Thoracic aorta (tissue), 2 donors: ENCODE measurements around the gene ABI2. TPM values are rescaled to one million over a fixed set of nuclear protein-coding genes. Genes with fewer than 3 reads are reported as not detected.
"Not testable (repeated sequence)": the region's sequence is repeated elsewhere in the genome, so short reads cannot be mapped to it uniquely, and the experiment has no call there.

Source experiments
- ATAC-seq: fragments of 150-250 bp; one replicate; pipeline ENCODE4 v1.8.0; 2017; ENCODE audit warnings: low read depth; ENCODE audit not compliant: insufficient number of reproducible peaks, low FRiP score
- DNase-seq: peaks from one replicate; pipeline ENCODE4 v3.0.0-alpha.2; 2020; ENCODE audit warnings: low spot score
- H3K27ac ChIP-seq, 2 donors: fragments of 200-600 bp; sonication (generic); 1 replicate in 1 of 2; 2 replicates in 1 of 2; pipeline ENCODE4 v1.5.1; 2016; ENCODE audit warnings: mild to moderate bottlenecking in 2 of 2, moderate library complexity in 2 of 2
- H3K27me3 ChIP-seq: fragments of 200-600 bp; sonication (generic); replicated peaks from 2 replicates; pipeline ENCODE4 v1.6.0; 2016; ENCODE audit warnings: mild to moderate bottlenecking; ENCODE audit not compliant: insufficient read depth
- H3K36me3 ChIP-seq: fragments of 200-600 bp; sonication (generic); one replicate; pipeline ENCODE4 v1.5.1; 2016
- H3K4me1 ChIP-seq, 2 donors: fragments of 200-600 bp; sonication (generic); 1 replicate in 1 of 2; 2 replicates in 1 of 2; pipeline versions ENCODE4 v1.5.1 to v1.6.0; 2016; ENCODE audit warnings: low read depth in 2 of 2, mild to moderate bottlenecking in 1 of 2; ENCODE audit not compliant: control insufficient read depth in 1 of 2
- H3K4me3 ChIP-seq: fragments of 200-600 bp; sonication (generic); 2 replicates; pipeline ENCODE4 v1.5.1; 2016; ENCODE audit warnings: mild to moderate bottlenecking
- H3K9me3 ChIP-seq: fragments of 200-600 bp; sonication (generic); 2 replicates; pipeline ENCODE4 v1.5.1; 2016
- total RNA-seq, 2 donors: library from RNA; depleted of rRNA; stranded (reverse); fragments of >200 nt; gene quantifications; one replicate each; pipeline versions ENCODE4 v1.1.0 to v1.2.3, GENCODE V29; 2016
- TF ChIP-seq, protein P1 (sequence below): fragments of 200-600 bp; sonication (generic); IDR thresholded peaks from one replicate; pipeline ENCODE4 v1.5.1; 2019; ENCODE audit warnings: antibody characterized with exemption

ABI2 gene
- total RNA-seq, 2 donors from 2014 or later: 31.3 to 37.9 TPM

DNA sequence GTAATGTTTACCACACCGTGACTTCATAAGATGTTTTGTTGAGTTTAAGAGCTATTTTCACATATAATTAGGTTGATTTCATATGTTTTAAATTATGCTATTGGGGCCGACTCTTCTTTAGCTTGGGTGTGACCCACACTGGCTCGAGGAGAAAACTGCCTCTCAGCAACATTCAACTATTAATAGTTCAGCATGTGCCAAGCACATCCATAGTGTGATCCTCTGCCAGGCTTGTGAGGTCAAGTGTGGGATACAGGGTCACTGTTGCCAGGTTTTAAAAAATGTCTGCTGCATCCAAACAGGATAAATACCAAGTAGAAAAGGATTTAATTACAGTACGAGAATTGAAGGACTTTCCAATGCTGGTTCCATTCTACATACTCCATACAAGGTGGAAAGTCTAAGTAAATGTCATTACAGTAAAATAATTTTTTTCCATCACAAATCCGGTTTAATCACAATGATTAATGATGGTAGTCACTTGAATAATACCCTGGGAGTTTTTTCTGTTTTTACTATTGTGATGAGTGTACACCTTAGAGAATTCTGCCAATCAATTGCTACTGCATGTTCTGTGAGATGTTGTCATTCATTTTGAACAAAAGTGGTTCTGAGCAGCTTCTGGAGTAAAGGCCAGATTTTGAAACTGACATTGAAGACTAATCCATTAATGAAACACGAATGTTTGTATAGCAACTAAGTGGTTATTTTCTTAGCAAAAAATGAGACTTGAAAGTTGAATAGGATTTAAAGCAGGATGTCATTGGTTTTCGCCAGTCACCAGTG lies 84.5 kb downstream of the ABI2 start:
- DNase-seq (no peak), ATAC-seq (no peak)
- Histone ChIP-seq H3K27ac (peak overlapping the region in 1 of 2 donors; percentile 16), H3K36me3 (peaks cover 23% of the 10 kb centered on the region), H3K4me1 (peaks cover 4 to 14% of the 10 kb centered on the region in 2 donors), H3K4me3 (no peak overlapping the region), H3K27me3 (no peaks in the 10 kb centered on the region), H3K9me3 (no peaks in the 10 kb centered on the region)
- TF ChIP-seq, protein P1, sequence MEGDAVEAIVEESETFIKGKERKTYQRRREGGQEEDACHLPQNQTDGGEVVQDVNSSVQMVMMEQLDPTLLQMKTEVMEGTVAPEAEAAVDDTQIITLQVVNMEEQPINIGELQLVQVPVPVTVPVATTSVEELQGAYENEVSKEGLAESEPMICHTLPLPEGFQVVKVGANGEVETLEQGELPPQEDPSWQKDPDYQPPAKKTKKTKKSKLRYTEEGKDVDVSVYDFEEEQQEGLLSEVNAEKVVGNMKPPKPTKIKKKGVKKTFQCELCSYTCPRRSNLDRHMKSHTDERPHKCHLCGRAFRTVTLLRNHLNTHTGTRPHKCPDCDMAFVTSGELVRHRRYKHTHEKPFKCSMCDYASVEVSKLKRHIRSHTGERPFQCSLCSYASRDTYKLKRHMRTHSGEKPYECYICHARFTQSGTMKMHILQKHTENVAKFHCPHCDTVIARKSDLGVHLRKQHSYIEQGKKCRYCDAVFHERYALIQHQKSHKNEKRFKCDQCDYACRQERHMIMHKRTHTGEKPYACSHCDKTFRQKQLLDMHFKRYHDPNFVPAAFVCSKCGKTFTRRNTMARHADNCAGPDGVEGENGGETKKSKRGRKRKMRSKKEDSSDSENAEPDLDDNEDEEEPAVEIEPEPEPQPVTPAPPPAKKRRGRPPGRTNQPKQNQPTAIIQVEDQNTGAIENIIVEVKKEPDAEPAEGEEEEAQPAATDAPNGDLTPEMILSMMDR: no peak

DNA sequence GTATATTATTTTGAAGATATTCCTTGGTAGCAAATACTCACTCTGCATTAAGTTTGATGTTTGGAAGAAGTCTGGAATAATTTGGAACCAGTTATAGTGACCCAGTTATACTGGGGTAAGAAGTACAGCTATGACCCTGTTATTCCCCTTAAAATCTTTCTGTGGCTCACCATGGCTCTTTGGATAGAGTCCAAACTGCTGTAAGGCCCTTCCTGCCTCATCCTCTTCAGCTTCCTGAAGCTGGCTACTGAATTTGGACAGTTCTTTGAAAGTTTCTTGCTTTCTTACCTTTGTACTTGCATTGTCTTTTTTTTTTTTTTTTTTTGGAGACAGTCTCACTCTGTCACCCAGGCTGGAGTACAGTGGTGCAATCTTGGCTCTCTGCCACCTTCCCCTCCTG lies 85.6 kb downstream of the ABI2 start:
- H3K27ac ChIP-seq: no peak overlapping the region
- TF ChIP-seq, protein P1: no peak
- H3K9me3 ChIP-seq: no peaks in the 10 kb centered on the region
- H3K27me3 ChIP-seq: no peaks in the 10 kb centered on the region
- H3K4me1 ChIP-seq: peaks cover 4 to 14% of the 10 kb centered on the region in 2 donors
- no peak overlapping the region for H3K4me3 ChIP-seq
- ATAC-seq (no peak), DNase-seq (no peak)
- peaks cover 34% of the 10 kb centered on the region for H3K36me3 ChIP-seq

DNA sequence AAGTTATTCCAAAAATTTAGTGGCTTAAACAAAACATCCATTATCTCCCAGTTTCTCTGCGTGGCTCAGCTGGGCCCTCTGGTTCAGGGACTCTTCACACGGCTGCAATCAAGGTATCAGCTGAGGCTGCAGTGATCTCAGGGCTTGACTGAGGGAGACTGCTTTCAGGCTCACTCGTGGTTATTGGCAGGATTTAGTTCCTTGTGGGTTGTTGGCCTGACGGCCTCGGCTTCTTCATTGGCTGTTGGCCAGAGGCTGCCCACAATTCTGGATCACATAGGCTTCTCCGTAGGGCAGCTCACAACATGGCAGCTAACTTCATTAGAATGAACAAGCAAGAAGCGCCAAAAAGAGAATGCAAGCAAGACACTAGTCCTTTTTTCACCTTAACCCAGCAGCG lies 90.1 kb downstream of the ABI2 start:
- Histone ChIP-seq H3K4me1 (no peaks in the 10 kb centered on the region), H3K9me3 (no peaks in the 10 kb centered on the region), H3K27ac (no peak overlapping the region), H3K27me3 (no peaks in the 10 kb centered on the region), H3K4me3 (no peak overlapping the region), H3K36me3 (peaks cover 29% of the 10 kb centered on the region)
- TF ChIP-seq, protein P1: no peak
- DNase-seq (no peak), ATAC-seq (no peak)

DNA sequence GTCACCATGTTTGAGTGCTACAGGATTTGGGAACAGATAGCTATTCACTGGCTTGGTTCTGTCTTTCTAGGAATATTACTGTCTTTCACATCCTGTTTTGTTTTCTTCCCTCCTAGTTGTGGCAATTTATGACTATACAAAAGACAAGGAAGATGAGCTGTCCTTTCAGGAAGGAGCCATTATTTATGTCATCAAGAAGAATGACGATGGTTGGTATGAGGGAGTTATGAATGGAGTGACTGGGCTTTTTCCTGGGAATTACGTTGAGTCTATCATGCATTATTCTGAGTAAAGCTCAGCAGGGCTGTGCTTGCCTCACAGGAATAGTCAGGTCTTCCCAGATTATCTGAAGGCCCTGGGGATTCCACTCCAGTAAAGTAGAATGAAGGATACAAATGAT lies 98.9 kb downstream of the ABI2 start:
- Histone ChIP-seq H3K27ac (no peak overlapping the region), H3K9me3 (no peaks in the 10 kb centered on the region), H3K27me3 (no peaks in the 10 kb centered on the region), H3K36me3 (peaks cover 3% of the 10 kb centered on the region), H3K4me1 (no peaks in the 10 kb centered on the region), H3K4me3 (no peak overlapping the region)
- DNase-seq (no peak), ATAC-seq (no peak)
- TF ChIP-seq, protein P1: no peak

DNA sequence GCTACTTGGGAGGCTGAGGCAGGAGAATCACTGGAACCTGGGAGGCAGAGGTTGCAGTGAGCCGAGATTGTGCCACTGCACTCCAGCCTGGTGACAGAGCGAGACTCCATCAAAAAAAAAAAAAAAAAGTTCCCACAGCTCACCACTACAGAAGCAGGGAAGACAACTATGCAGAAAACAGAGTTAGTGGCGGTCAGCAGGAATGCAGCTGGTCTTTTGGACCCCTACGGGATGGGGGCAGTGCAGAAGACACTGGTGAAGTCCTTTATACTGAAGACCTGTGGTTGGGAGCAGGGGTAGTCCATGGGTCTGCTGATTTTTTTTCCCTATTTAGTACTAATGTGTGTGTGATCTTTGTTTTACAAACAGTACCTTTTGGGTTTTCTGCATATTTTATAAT lies 101.4 kb downstream of the ABI2 start:
- not testable (repeated sequence) for H3K4me3 ChIP-seq, H3K27ac ChIP-seq, ATAC-seq, H3K36me3 ChIP-seq, H3K27me3 ChIP-seq, DNase-seq, H3K9me3 ChIP-seq, H3K4me1 ChIP-seq
